ENCODE results near the gene STAC.

STAC gene

GRCh38 chr3:36411587-36411986 lies 31.3 kb downstream of the STAC start:
- no peaks in the 10 kb centered on the region for H3K79me2 ChIP-seq (ENCODE audit: low read length)
- DNase-seq, result no peak
- H4K20me1 ChIP-seq (ENCODE audit: insufficient read depth, low read length), result no peaks in the 10 kb centered on the region
- TF ChIP-seq EZH2phosphoT487 (IDR thresholded peaks at IDR 0.05; ENCODE audit: low read length) (no peak), EZH2 (optimal IDR thresholded peaks at IDR 0.05; ENCODE audit: low read depth, low read length) (no peak), CTCF (IDR thresholded peaks at IDR 0.05; ENCODE audit: low read length) (no peak)
- H3K27me3 ChIP-seq (replicated peaks; ENCODE audit: insufficient read depth, low read length), result no peaks in the 10 kb centered on the region
- H3K27ac ChIP-seq (ENCODE audit: low read length), result no peak overlapping the region
- H3K4me3 ChIP-seq (ENCODE audit: low read length), result no peak overlapping the region
- H3K36me3 ChIP-seq (replicated peaks; ENCODE audit: insufficient read depth, low read length), result no peaks in the 10 kb centered on the region
- H3K4me2 ChIP-seq (ENCODE audit: low read depth, low read length), result no peak overlapping the region
- H3F3A ChIP-seq (ENCODE audit: insufficient read depth, low read length), result no peaks in the 10 kb centered on the region
- H3K9me3 ChIP-seq (replicated peaks; ENCODE audit: insufficient read depth, low read length), result no peaks in the 10 kb centered on the region
- no peak overlapping the region for H2AFZ ChIP-seq (ENCODE audit: low read length)
- no peaks in the 10 kb centered on the region for H3K4me1 ChIP-seq (ENCODE audit: low read length)
- H3K9ac ChIP-seq (ENCODE audit: low read length), result no peak overlapping the region
- no peaks in the 10 kb centered on the region for H3K9me2 ChIP-seq (replicated peaks; ENCODE audit: insufficient read depth, low read length)

DNA sequence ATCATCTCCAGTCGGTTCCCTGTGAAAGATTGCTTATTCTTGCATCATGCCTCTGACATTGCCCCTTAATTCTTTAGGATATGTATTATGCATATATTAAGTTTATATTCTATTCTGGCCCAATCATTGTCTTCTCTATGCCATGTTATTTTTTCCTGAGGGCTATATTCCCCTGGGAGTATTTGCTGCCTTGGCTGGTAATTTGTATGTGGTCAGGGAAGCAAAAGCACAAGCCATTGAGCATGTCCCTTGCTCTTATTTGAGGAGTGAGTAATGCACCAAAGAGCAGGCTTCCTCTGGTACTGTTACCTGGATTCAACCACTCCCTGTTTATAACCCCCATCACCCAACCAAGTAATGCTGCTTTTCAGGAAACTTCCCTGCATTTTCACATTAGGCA lies 36.3 kb downstream of the STAC start:
- Histone ChIP-seq H3K36me3 (replicated peaks; ENCODE audit: insufficient read depth, low read length) (no peaks in the 10 kb centered on the region), H3K4me1 (ENCODE audit: low read length) (no peaks in the 10 kb centered on the region), H4K20me1 (ENCODE audit: insufficient read depth, low read length) (no peaks in the 10 kb centered on the region), H3K9ac (ENCODE audit: low read length) (no peak overlapping the region), H3K9me2 (replicated peaks; ENCODE audit: insufficient read depth, low read length) (no peaks in the 10 kb centered on the region), H3K27ac (ENCODE audit: low read length) (no peak overlapping the region), H3F3A (ENCODE audit: insufficient read depth, low read length) (no peaks in the 10 kb centered on the region), H3K27me3 (replicated peaks; ENCODE audit: insufficient read depth, low read length) (no peaks in the 10 kb centered on the region), H3K79me2 (ENCODE audit: low read length) (no peaks in the 10 kb centered on the region), H3K9me3 (replicated peaks; ENCODE audit: insufficient read depth, low read length) (no peaks in the 10 kb centered on the region), H2AFZ (ENCODE audit: low read length) (no peak overlapping the region), H3K4me3 (ENCODE audit: low read length) (no peak overlapping the region), H3K4me2 (ENCODE audit: low read depth, low read length) (no peak overlapping the region)
- TF ChIP-seq EZH2 (optimal IDR thresholded peaks at IDR 0.05; ENCODE audit: low read depth, low read length), result no peak
- no peak for TF ChIP-seq EZH2phosphoT487 (IDR thresholded peaks at IDR 0.05; ENCODE audit: low read length)
- no peak for TF ChIP-seq CTCF (IDR thresholded peaks at IDR 0.05; ENCODE audit: low read length)
- DNase-seq, result no peak

DNA sequence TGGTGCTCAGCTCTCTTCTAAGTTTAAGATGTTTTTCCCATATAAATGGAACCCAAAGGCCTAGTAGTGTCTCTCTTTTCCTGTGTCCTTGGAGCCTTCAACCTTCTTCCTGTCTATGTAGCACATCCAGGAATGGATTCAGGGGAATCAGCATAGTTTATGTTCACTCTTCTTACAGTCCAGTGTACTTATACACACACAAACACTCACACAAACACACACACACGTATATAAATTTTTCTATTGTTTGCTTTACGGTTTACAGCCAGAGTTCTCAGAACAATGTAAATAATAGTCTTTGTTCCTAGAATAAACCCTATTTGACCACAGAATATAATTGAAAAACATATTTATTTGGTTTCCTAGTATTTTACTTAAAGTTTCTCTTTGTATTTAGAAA lies 36.9 kb downstream of the STAC start:
- H3K36me3 ChIP-seq (replicated peaks; ENCODE audit: insufficient read depth, low read length), result no peaks in the 10 kb centered on the region
- H3K27ac ChIP-seq (ENCODE audit: low read length), result no peak overlapping the region
- H3K27me3 ChIP-seq (replicated peaks; ENCODE audit: insufficient read depth, low read length), result no peaks in the 10 kb centered on the region
- no peaks in the 10 kb centered on the region for H3K4me1 ChIP-seq (ENCODE audit: low read length)
- H3K9me3 ChIP-seq (replicated peaks; ENCODE audit: insufficient read depth, low read length), result no peaks in the 10 kb centered on the region
- no peaks in the 10 kb centered on the region for H3K79me2 ChIP-seq (ENCODE audit: low read length)
- H3K9me2 ChIP-seq (replicated peaks; ENCODE audit: insufficient read depth, low read length), result no peaks in the 10 kb centered on the region
- H3K4me3 ChIP-seq (ENCODE audit: low read length), result no peak overlapping the region
- H2AFZ ChIP-seq (ENCODE audit: low read length), result no peak overlapping the region
- no peaks in the 10 kb centered on the region for H3F3A ChIP-seq (ENCODE audit: insufficient read depth, low read length)
- no peak overlapping the region for H3K9ac ChIP-seq (ENCODE audit: low read length)
- no peaks in the 10 kb centered on the region for H4K20me1 ChIP-seq (ENCODE audit: insufficient read depth, low read length)
- TF ChIP-seq EZH2phosphoT487 (IDR thresholded peaks at IDR 0.05; ENCODE audit: low read length) (no peak), CTCF (IDR thresholded peaks at IDR 0.05; ENCODE audit: low read length) (no peak), EZH2 (optimal IDR thresholded peaks at IDR 0.05; ENCODE audit: low read depth, low read length) (no peak)
- no peak overlapping the region for H3K4me2 ChIP-seq (ENCODE audit: low read depth, low read length)
- DNase-seq, result no peak
